Endodermal cell (in vitro differentiated cells): Measurements from ENCODE around the gene HTR3D. TPM values are rescaled to one million over a fixed set of nuclear protein-coding genes. Genes with fewer than 3 reads are reported as not detected.
"Not testable (repeated sequence)": the region's sequence is repeated elsewhere in the genome, so short reads cannot be mapped to it uniquely, and the experiment has no call there.

Source experiments
- DNase-seq: peaks from one replicate; pipeline ENCODE4 v3.0.0-alpha.2; 2017
- H3K27ac ChIP-seq: 2 replicates; pipeline ENCODE4 v1.5.1; 2013; ENCODE audit warnings: mild to moderate bottlenecking, low read depth, low read length, moderate library complexity
- H3K27me3 ChIP-seq: 2 replicates; pipeline ENCODE4 v1.6.1; 2013; ENCODE audit warnings: mild to moderate bottlenecking, low read length, moderate library complexity; ENCODE audit not compliant: insufficient read depth, control insufficient read depth, poor library complexity, severe bottlenecking
- H3K36me3 ChIP-seq: 2 replicates; pipeline ENCODE4 v1.7.0; 2013; ENCODE audit warnings: mild to moderate bottlenecking, low read length, moderate library complexity; ENCODE audit not compliant: control insufficient read depth, insufficient read depth
- H3K4me1 ChIP-seq: one replicate; pipeline ENCODE4 v1.7.0; 2013; ENCODE audit warnings: low read length; ENCODE audit not compliant: control insufficient read depth, insufficient read depth
- H3K4me3 ChIP-seq: 2 replicates; pipeline ENCODE4 v1.5.1; 2013; ENCODE audit warnings: mild to moderate bottlenecking, low read length, moderate library complexity
- H3K9ac ChIP-seq: 2 replicates; pipeline ENCODE4 v1.6.1; 2013; ENCODE audit warnings: mild to moderate bottlenecking, low read length, moderate library complexity; ENCODE audit not compliant: poor library complexity, severe bottlenecking; ENCODE audit errors: extremely low read depth
- H3K9me3 ChIP-seq: 2 replicates; pipeline ENCODE4 v1.6.1; 2013; ENCODE audit warnings: mild to moderate bottlenecking, low read length, moderate library complexity; ENCODE audit not compliant: control insufficient read depth
- H3K27ac Mint-ChIP-seq: 2 replicates; pipeline ENCODE4 v1.8.0; 2020; ENCODE audit warnings: mixed read lengths
- H3K27me3 Mint-ChIP-seq: 2 replicates; pipeline ENCODE4 v1.8.0; 2021; ENCODE audit warnings: mild to moderate bottlenecking, mixed read lengths; ENCODE audit not compliant: insufficient read depth
- H3K36me3 Mint-ChIP-seq: 2 replicates; pipeline ENCODE4 v1.8.0; 2020; ENCODE audit warnings: low read depth, mixed read lengths
- H3K4me1 Mint-ChIP-seq: 2 replicates; pipeline ENCODE4 v1.8.0; 2020; ENCODE audit warnings: mixed read lengths
- H3K4me3 Mint-ChIP-seq: 2 replicates; pipeline ENCODE4 v1.8.0; 2020; ENCODE audit warnings: mild to moderate bottlenecking, moderate library complexity, mixed read lengths
- H3K9me3 Mint-ChIP-seq: 2 replicates; pipeline ENCODE4 v1.8.0; 2020; ENCODE audit warnings: mild to moderate bottlenecking, mixed read lengths
- CTCF ChIP-seq: fragments of 200-600 bp; sonication (generic); conservative IDR thresholded peaks from 2 replicates; pipeline ENCODE4 v1.5.0; 2021; ENCODE audit warnings: antibody characterized with exemption, mild to moderate bottlenecking
- WGBS, 2 experiments: methylation state at CpG; one replicate each; pipeline versions ENCODE4 v1.1.5 to v1.1.7; 2013; ENCODE audit warnings: missing lambda C conversion rate in 2 of 2, mixed read lengths in 1 of 2; ENCODE audit not compliant: insufficient coverage in 1 of 2, insufficient read length in 1 of 2; 5-methylcytosine and 5-hydroxymethylcytosine counted together
- total RNA-seq, 2 donors: library from RNA; stranded (reverse); fragmentation: NEBNext Ultra II Directional in 1 of 2; extraction: Animal tissue kit (Norgen Biotek cat#: 25700) in 1 of 2; gene quantifications; 2 replicates in 1 of 2; 3 replicates in 1 of 2; pipeline ENCODE4 v1.2.1, GENCODE V29; 2021

The HTR3D gene
- total RNA-seq, 2 donors from 2014 or later, result not detected

- Mint-ChIP-seq H3K27ac (peak overlapping the region; percentile 74), H3K4me3 (no peak overlapping the region), H3K9me3 (no peaks in the 10 kb centered on the region), H3K36me3 (peaks cover 13% of the 10 kb centered on the region), H3K27me3 (no peaks in the 10 kb centered on the region), H3K4me1 (peaks cover 44% of the 10 kb centered on the region)
- TF ChIP-seq CTCF, result no peak
- Histone ChIP-seq H3K9me3 (no peaks in the 10 kb centered on the region), H3K4me3 (no peak overlapping the region), H3K36me3 (peaks cover 9% of the 10 kb centered on the region), H3K27me3 (no peaks in the 10 kb centered on the region), H3K9ac (no peak overlapping the region), H3K4me1 (peaks cover 11% of the 10 kb centered on the region), H3K27ac (no peak overlapping the region)
- WGBS, 2 experiments, result 85 to 90% methylated on average over 8 to 11 of the region's 11 CpGs
- DNase-seq, result peak; percentile 73
Measured at GRCh38 chr3:184005941-184006507, 25.5 kb upstream of the HTR3D start.

GRCh38 chr3:184007143-184007813 is 24.3 kb upstream of the HTR3D start:
- not testable (repeated sequence) for H3K9me3 Mint-ChIP-seq, H3K27me3 ChIP-seq, H3K4me3 Mint-ChIP-seq, H3K27me3 Mint-ChIP-seq, H3K4me3 ChIP-seq, H3K27ac ChIP-seq, H3K9ac ChIP-seq, DNase-seq, H3K9me3 ChIP-seq
- WGBS, 2 experiments, result 93 to 94% methylated on average over 3 to 11 of the region's 11 CpGs
- H3K36me3 Mint-ChIP-seq, result peaks cover 23% of the 10 kb centered on the region
- peaks cover 43% of the 10 kb centered on the region for H3K4me1 Mint-ChIP-seq
- H3K4me1 ChIP-seq, result peaks cover 11% of the 10 kb centered on the region
- peak overlapping the region; percentile 46 for H3K27ac Mint-ChIP-seq
- H3K36me3 ChIP-seq, result peaks cover 21% of the 10 kb centered on the region

- no peak overlapping the region for H3K27ac Mint-ChIP-seq
- no peaks in the 10 kb centered on the region for H3K9me3 ChIP-seq
- DNase-seq, result no peak
- WGBS, 2 experiments, result 63 to 88% methylated on average over 2 to 3 of the region's 3 CpGs
- H3K27me3 ChIP-seq, result no peaks in the 10 kb centered on the region
- H3K36me3 Mint-ChIP-seq, result peaks cover 30% of the 10 kb centered on the region
- no peak overlapping the region for H3K9ac ChIP-seq
- no peak overlapping the region for H3K4me3 ChIP-seq
- no peaks in the 10 kb centered on the region for H3K9me3 Mint-ChIP-seq
- no peaks in the 10 kb centered on the region for H3K27me3 Mint-ChIP-seq
- peaks cover 21% of the 10 kb centered on the region for H3K36me3 ChIP-seq
- H3K4me1 ChIP-seq, result peaks cover 6% of the 10 kb centered on the region
- no peak overlapping the region for H3K4me3 Mint-ChIP-seq
- H3K4me1 Mint-ChIP-seq, result peaks cover 36% of the 10 kb centered on the region
- no peak overlapping the region for H3K27ac ChIP-seq
- TF ChIP-seq CTCF, result no peak
Measured at GRCh38 chr3:184008161-184008560, 23.4 kb upstream of the HTR3D start.
